HPDE6-E6E7 (cell line): ENCODE results near the gene PCNT.
A peak's percentile ranks its signal among the peaks of the same experiment; 100 is the strongest.
"Not testable (repeated sequence)": the region's sequence is repeated elsewhere in the genome, so short reads cannot be mapped to it uniquely, and the experiment has no call there.

Experiments used
- DNase-seq: peaks from one replicate; pipeline ENCODE4 v3.0.0; 2011; ENCODE audit warnings: missing footprints; ENCODE audit errors: extremely low spot score

The PCNT gene

GRCh38 chr21:46454634-46455390 lies 130.9 kb downstream of the PCNT start:
- no peak for DNase-seq

GRCh38 chr21:46455575-46456385 lies 131.8 kb downstream of the PCNT start:
- DNase-seq: no peak

GRCh38 chr21:46456750-46457149 lies 132.8 kb downstream of the PCNT start:
- DNase-seq: no peak

- DNase-seq: no peak
Observed at GRCh38 chr21:46457801-46458314, 133.9 kb downstream of the PCNT start.

GRCh38 chr21:46458315-46459023 lies 134.5 kb downstream of the PCNT start, which contains the start of gene DIP2A:
TSS of gene DIP2A (plus strand) at chr21:46458891. CDS start at chr21:46459132, 241 bp downstream.
- peak; percentile 98 for DNase-seq

- no peak for DNase-seq
Observed at GRCh38 chr21:46459024-46459355, 135.0 kb downstream of the PCNT start.

GRCh38 chr21:46459356-46460112 lies 135.6 kb downstream of the PCNT start:
- no peak for DNase-seq

- no peak for DNase-seq
Observed at GRCh38 chr21:46461909-46462308, 138.0 kb downstream of the PCNT start.

GRCh38 chr21:46465153-46465552 lies 141.2 kb downstream of the PCNT start:
- not testable (repeated sequence) for DNase-seq

GRCh38 chr21:46465651-46466050 lies 141.7 kb downstream of the PCNT start:
- no peak for DNase-seq

- no peak for DNase-seq
Observed at GRCh38 chr21:46468108-46468774, 144.3 kb downstream of the PCNT start.

- no peak for DNase-seq
Observed at GRCh38 chr21:46469275-46469674, 145.3 kb downstream of the PCNT start.

GRCh38 chr21:46471514-46471913 lies 147.6 kb downstream of the PCNT start:
- DNase-seq: no peak

GRCh38 chr21:46472246-46472645 lies 148.3 kb downstream of the PCNT start:
- DNase-seq: no peak

- no peak for DNase-seq
Observed at GRCh38 chr21:46474382-46474781, 150.4 kb downstream of the PCNT start.

GRCh38 chr21:46475296-46475695 lies 151.3 kb downstream of the PCNT start:
- DNase-seq: no peak

GRCh38 chr21:46477765-46478164 lies 153.8 kb downstream of the PCNT start:
- no peak for DNase-seq

GRCh38 chr21:46478910-46479309 lies 155.0 kb downstream of the PCNT start:
- no peak for DNase-seq

GRCh38 chr21:46480466-46480865 lies 156.5 kb downstream of the PCNT start:
- no peak for DNase-seq

GRCh38 chr21:46482225-46482845 lies 158.4 kb downstream of the PCNT start:
- no peak for DNase-seq
